ENCODE measurements around the gene RNF20. TPM values are rescaled to one million over a fixed set of nuclear protein-coding genes. Genes with fewer than 3 reads are reported as not detected.
A peak's percentile ranks its signal among the peaks of the same experiment; 100 is the strongest.

The RNF20 gene
- total RNA-seq, 4 donors from 2014 or later: 26.6 to 34.4 (median 29.7) TPM

DNA sequence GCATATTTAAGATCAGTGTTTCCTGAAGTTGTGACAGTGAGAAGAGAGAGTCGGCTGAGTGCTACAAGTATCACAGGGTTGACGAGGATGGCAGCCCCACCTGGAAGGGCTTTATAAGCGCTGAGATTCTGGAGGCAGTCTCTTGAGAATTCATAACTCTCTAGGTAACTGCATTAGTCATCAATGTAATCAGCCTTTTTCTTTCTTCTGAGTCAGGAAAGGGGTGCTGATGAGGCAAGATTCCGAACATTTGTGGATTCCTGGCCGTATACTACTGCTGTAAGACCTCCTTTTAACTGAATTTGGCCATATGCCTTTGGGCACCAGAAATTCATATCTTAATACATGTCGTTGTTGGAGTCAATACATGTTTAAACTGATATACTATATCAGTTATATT lies 6.6 kb upstream of the RNF20 start:
- TF ChIP-seq, protein P1, sequence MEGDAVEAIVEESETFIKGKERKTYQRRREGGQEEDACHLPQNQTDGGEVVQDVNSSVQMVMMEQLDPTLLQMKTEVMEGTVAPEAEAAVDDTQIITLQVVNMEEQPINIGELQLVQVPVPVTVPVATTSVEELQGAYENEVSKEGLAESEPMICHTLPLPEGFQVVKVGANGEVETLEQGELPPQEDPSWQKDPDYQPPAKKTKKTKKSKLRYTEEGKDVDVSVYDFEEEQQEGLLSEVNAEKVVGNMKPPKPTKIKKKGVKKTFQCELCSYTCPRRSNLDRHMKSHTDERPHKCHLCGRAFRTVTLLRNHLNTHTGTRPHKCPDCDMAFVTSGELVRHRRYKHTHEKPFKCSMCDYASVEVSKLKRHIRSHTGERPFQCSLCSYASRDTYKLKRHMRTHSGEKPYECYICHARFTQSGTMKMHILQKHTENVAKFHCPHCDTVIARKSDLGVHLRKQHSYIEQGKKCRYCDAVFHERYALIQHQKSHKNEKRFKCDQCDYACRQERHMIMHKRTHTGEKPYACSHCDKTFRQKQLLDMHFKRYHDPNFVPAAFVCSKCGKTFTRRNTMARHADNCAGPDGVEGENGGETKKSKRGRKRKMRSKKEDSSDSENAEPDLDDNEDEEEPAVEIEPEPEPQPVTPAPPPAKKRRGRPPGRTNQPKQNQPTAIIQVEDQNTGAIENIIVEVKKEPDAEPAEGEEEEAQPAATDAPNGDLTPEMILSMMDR (IDR thresholded peaks at IDR 0.05 in 4 of 5, conservative IDR thresholded peaks at IDR 0.05 in 1 of 5): no peak
- no peak for TF ChIP-seq POLR2A (IDR thresholded peaks at IDR 0.05)
- no peaks in the 10 kb centered on the region for H3K27me3 ChIP-seq
- no peak overlapping the region for H3K4me3 ChIP-seq
- in situ Hi-C loops (cut with MboI; ENCODE audit: low sequenced_read_pairs in 4 of 4): no loop called here
- ATAC-seq: no peak
- DNase-seq: no peak
- H3K36me3 ChIP-seq: no peaks in the 10 kb centered on the region
- intact Hi-C loops (cut with DNase I; ENCODE audit: low total_unique reads): no loop called here
- no peaks in the 10 kb centered on the region for H3K9me3 ChIP-seq
- no peak overlapping the region for H3K27ac ChIP-seq
- H3K4me1 ChIP-seq: no peaks in the 10 kb centered on the region

DNA sequence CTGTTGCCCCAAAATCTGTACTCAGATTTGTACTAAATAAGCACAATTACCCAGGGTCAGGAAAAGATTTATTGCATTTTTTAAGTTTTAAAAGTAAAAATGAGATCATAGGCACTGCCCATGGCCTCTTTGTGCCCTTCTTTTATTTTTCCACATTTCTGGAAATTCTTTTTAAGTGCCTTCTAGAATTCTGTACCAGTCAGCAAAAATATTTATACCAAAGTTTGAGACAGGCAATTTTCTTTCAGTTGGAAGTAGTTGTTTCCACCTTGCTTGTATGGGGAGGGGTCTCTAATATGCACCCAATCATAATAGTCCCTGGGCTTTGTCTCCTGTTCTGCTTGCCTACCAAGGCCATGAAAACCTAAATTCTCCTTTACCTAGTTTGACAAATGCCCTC lies 5.6 kb upstream of the RNF20 start:
- H3K4me1 ChIP-seq: peaks cover 2 to 3% of the 10 kb centered on the region in 2 donors
- intact Hi-C loops (cut with DNase I; ENCODE audit: low total_unique reads): no loop called here
- no peaks in the 10 kb centered on the region for H3K36me3 ChIP-seq
- H3K9me3 ChIP-seq: no peaks in the 10 kb centered on the region
- H3K27ac ChIP-seq: no peak overlapping the region
- DNase-seq (no peak), ATAC-seq (no peak)
- no peaks in the 10 kb centered on the region for H3K27me3 ChIP-seq
- in situ Hi-C loops (cut with MboI; ENCODE audit: low sequenced_read_pairs in 4 of 4): no loop called here
- TF ChIP-seq, protein P1 (IDR thresholded peaks at IDR 0.05 in 4 of 5, conservative IDR thresholded peaks at IDR 0.05 in 1 of 5): no peak
- no peak for TF ChIP-seq POLR2A (IDR thresholded peaks at IDR 0.05)
- no peak overlapping the region for H3K4me3 ChIP-seq

DNA sequence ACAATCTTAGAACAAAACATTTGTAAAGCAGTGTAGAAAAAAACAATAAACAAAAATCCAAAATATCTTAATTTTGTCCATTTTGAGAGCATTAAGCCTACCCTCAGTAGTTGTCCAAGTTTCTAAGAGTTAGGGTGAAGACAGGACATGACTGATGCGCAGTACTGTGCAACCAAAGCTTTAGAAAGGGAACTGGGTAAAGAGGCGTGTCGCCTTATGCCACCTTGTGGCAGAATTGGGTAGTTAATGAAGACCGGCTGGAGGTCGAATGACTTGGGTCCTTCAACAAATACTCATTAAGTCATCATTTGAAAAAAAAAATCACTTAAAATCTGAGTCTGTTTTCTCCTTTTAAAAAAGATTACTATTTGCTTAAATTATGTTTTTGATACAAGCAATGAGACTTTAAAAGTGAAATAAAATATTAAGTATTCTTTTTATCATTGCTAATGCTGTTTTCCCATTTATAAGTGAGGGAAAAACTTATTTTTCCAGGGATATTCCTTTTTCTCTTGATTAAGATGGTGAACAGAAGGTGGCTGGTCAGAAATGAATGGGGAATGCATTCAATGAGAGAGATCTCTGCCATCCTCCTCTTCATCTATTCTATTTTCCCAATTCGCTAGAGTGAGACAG lies 3.5 kb upstream of the RNF20 start:
- no peak overlapping the region for H3K4me3 ChIP-seq
- intact Hi-C loops (cut with DNase I; ENCODE audit: low total_unique reads) (loop anchor here (1.0 to 10.0 kb wide), 2 partner anchors 71 to 1705 kb away; partner anchors contain the start of gene NR4A3), in situ Hi-C loops (cut with MboI; ENCODE audit: low sequenced_read_pairs in 4 of 4) (loop anchor here in 3 of 4 donors (5.0 kb wide), 2 partner anchors 73 to 133 kb away; partner anchors contain the start of genes MRPL50 (in 2 of the 3) and ZNF189 (in 2 of the 3))
- peak in 1 of 2 donors; percentile 39 for ATAC-seq
- DNase-seq: peak; percentile 23 to 48
- no peak overlapping the region for H3K27ac ChIP-seq
- no peaks in the 10 kb centered on the region for H3K9me3 ChIP-seq
- H3K4me1 ChIP-seq: peaks cover 14 to 15% of the 10 kb centered on the region in 2 donors
- no peak for TF ChIP-seq POLR2A (IDR thresholded peaks at IDR 0.05)
- TF ChIP-seq, protein P1 (IDR thresholded peaks at IDR 0.05 in 4 of 5, conservative IDR thresholded peaks at IDR 0.05 in 1 of 5): peak; percentile 67 to 90 (median 76)
- H3K36me3 ChIP-seq: peaks cover 0 to under 1% of the 10 kb centered on the region in 2 donors
- H3K27me3 ChIP-seq: no peaks in the 10 kb centered on the region

DNA sequence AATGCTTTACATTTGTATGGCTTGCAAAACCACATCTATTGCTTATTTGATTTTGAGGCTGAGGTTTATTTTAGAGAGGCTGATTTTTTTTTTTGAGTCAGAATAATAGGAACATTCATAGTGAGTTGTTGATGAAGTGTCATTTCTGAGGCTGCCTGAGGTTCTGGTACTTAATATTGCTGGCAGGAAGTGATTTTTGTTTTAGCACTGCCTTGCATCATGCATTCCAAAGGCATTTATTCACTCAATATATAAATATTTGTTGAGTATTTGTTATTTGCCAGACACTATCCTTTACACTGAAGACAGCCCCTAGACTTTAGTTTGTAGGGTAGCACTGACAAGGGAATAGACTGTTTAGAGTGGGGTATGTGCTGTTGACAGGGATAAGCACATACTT lies 2.7 kb downstream of the RNF20 start:
- in situ Hi-C loops (cut with MboI; ENCODE audit: low sequenced_read_pairs in 4 of 4): no loop called here
- no peak for ATAC-seq
- intact Hi-C loops (cut with DNase I; ENCODE audit: low total_unique reads): loop anchor here (10.0 kb wide), 1 partner anchor 1712 kb away; the partner anchor contains the start of gene NR4A3

More for the DNA sequence above, 2.7 kb downstream of the RNF20 start:
- Histone ChIP-seq H3K36me3 (peaks cover 0 to 42% of the 10 kb centered on the region in 2 donors), H3K27ac (no peak overlapping the region), H3K27me3 (no peaks in the 10 kb centered on the region), H3K4me1 (peaks cover 27 to 28% of the 10 kb centered on the region in 2 donors), H3K9me3 (no peaks in the 10 kb centered on the region), H3K4me3 (no peak overlapping the region)
- TF ChIP-seq POLR2A (IDR thresholded peaks at IDR 0.05): no peak
- TF ChIP-seq, protein P1 (IDR thresholded peaks at IDR 0.05 in 4 of 5, conservative IDR thresholded peaks at IDR 0.05 in 1 of 5): no peak
- no peak for DNase-seq

Measured in gastrocnemius medialis (tissue), 4 donors.